Smooth muscle cell (in vitro differentiated cells): ENCODE data around the gene CEMIP2. TPM values are rescaled to one million over a fixed set of nuclear protein-coding genes. Genes with fewer than 3 reads are reported as not detected.

Experiments
- DNase-seq: peaks from one replicate; lab custom pipeline; 2025; ENCODE audit not compliant: unreplicated experiment; lab: John Stamatoyannopoulos, UW
- H2AFZ ChIP-seq: fragments of 200-600 bp; sonication (generic); 2 replicates; pipeline ENCODE4 v1.6.0; 2016; ENCODE audit warnings: antibody characterized with exemption, low read depth, mild to moderate bottlenecking
- H3F3A ChIP-seq: fragments of 200-600 bp; sonication (generic); 2 replicates; pipeline ENCODE4 v1.6.0; 2017; ENCODE audit warnings: antibody characterized with exemption, low read depth
- H3K27ac ChIP-seq: fragments of 200-600 bp; sonication (generic); 2 replicates; pipeline ENCODE4 v1.5.1; 2016; ENCODE audit warnings: low read depth, mild to moderate bottlenecking
- H3K27me3 ChIP-seq: fragments of 200-600 bp; sonication (generic); 2 replicates; pipeline ENCODE4 v1.6.1; 2016; ENCODE audit warnings: low read depth, mild to moderate bottlenecking
- H3K36me3 ChIP-seq: fragments of 200-600 bp; sonication (generic); 2 replicates; pipeline ENCODE4 v1.5.1; 2016; ENCODE audit warnings: low read depth
- H3K4me1 ChIP-seq: fragments of 200-600 bp; sonication (generic); 2 replicates; pipeline ENCODE4 v1.5.1; 2016; ENCODE audit warnings: low read depth
- H3K4me2 ChIP-seq: fragments of 200-600 bp; sonication (generic); 2 replicates; pipeline ENCODE4 v1.6.0; 2016; ENCODE audit warnings: mild to moderate bottlenecking
- H3K4me3 ChIP-seq: fragments of 200-600 bp; sonication (generic); 2 replicates; pipeline ENCODE4 v1.5.1; 2016; ENCODE audit warnings: mild to moderate bottlenecking
- H3K79me2 ChIP-seq: fragments of 200-600 bp; sonication (generic); 2 replicates; pipeline ENCODE4 v1.6.0; 2016; ENCODE audit warnings: low read depth, mild to moderate bottlenecking
- H3K9ac ChIP-seq: fragments of 200-600 bp; sonication (generic); 2 replicates; pipeline ENCODE4 v1.6.0; 2016; ENCODE audit warnings: low read depth
- H3K9me3 ChIP-seq: fragments of 200-600 bp; sonication (generic); replicated peaks from 2 replicates; pipeline ENCODE4 v1.5.1; 2016; ENCODE audit warnings: low read depth
- H4K20me1 ChIP-seq: fragments of 200-600 bp; sonication (generic); 2 replicates; pipeline ENCODE4 v1.6.0; 2016; ENCODE audit warnings: low read depth
- WGBS: methylation state at CpG from one replicate; pipeline ENCODE4 v1.1.7; 2016; ENCODE audit warnings: low lambda C conversion rate; 5-methylcytosine and 5-hydroxymethylcytosine counted together
- polyA plus RNA-seq: library from polyadenylated mRNA; unstranded; fragments of >200 nt; fragmentation: Nextera tagmentation; extraction: Ambion mirVana; gene quantifications from 2 replicates; pipeline ENCODE4 v1.2.1, GENCODE V29; 2016
- total RNA-seq: library from RNA; depleted of rRNA; stranded (reverse); fragments of >200 nt; gene quantifications from 2 replicates; pipeline ENCODE4 v1.2.3, GENCODE V29; 2014
- TF ChIP-seq, protein P1 (sequence below): fragments of 200-600 bp; sonication (generic); IDR thresholded peaks from 2 replicates; pipeline ENCODE4 v1.5.1; 2017; ENCODE audit warnings: borderline replicate concordance, mild to moderate bottlenecking, antibody characterized with exemption; ENCODE audit not compliant: insufficient read depth, poor library complexity, severe bottlenecking

CEMIP2 gene
- total and polyA plus RNA-seq, 2 experiments from 2014 or later: 46.1 to 103 TPM

- Histone ChIP-seq H3K27me3 (no peaks in the 10 kb centered on the region), H3F3A (peaks cover 5% of the 10 kb centered on the region), H2AFZ (no peak overlapping the region), H3K9me3 (no peaks in the 10 kb centered on the region), H3K27ac (no peak overlapping the region), H3K9ac (no peak overlapping the region), H3K4me3 (no peak overlapping the region), H3K36me3 (no peaks in the 10 kb centered on the region), H4K20me1 (no peaks in the 10 kb centered on the region), H3K4me2 (no peak overlapping the region), H3K79me2 (no peaks in the 10 kb centered on the region), H3K4me1 (no peaks in the 10 kb centered on the region)
- TF ChIP-seq, protein P1, sequence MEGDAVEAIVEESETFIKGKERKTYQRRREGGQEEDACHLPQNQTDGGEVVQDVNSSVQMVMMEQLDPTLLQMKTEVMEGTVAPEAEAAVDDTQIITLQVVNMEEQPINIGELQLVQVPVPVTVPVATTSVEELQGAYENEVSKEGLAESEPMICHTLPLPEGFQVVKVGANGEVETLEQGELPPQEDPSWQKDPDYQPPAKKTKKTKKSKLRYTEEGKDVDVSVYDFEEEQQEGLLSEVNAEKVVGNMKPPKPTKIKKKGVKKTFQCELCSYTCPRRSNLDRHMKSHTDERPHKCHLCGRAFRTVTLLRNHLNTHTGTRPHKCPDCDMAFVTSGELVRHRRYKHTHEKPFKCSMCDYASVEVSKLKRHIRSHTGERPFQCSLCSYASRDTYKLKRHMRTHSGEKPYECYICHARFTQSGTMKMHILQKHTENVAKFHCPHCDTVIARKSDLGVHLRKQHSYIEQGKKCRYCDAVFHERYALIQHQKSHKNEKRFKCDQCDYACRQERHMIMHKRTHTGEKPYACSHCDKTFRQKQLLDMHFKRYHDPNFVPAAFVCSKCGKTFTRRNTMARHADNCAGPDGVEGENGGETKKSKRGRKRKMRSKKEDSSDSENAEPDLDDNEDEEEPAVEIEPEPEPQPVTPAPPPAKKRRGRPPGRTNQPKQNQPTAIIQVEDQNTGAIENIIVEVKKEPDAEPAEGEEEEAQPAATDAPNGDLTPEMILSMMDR: no peak
- WGBS: 94% methylated on average over 1 of the region's 1 CpG
- DNase-seq: no peak
These were observed 22.0 kb upstream of the CEMIP2 start for GRCh38 chr9:71790296-71790695.

- TF ChIP-seq, protein P1: no peak
- Histone ChIP-seq H3K9me3 (no peaks in the 10 kb centered on the region), H3K27ac (no peak overlapping the region), H3K4me3 (no peak overlapping the region), H3K27me3 (no peaks in the 10 kb centered on the region), H3K4me2 (no peak overlapping the region), H3K79me2 (no peaks in the 10 kb centered on the region), H3K4me1 (no peaks in the 10 kb centered on the region), H2AFZ (no peak overlapping the region), H3K9ac (no peak overlapping the region), H4K20me1 (no peaks in the 10 kb centered on the region), H3F3A (no peaks in the 10 kb centered on the region), H3K36me3 (no peaks in the 10 kb centered on the region)
- no peak for DNase-seq
- 56% methylated on average over 9 of the region's 9 CpGs for WGBS
These were observed 14.8 kb upstream of the CEMIP2 start for GRCh38 chr9:71783120-71783523.

GRCh38 chr9:71781391-71781790 lies 13.1 kb upstream of the CEMIP2 start:
- Histone ChIP-seq H3K79me2 (no peaks in the 10 kb centered on the region), H3K4me1 (no peaks in the 10 kb centered on the region), H3K4me2 (no peak overlapping the region), H2AFZ (no peak overlapping the region), H3K36me3 (no peaks in the 10 kb centered on the region), H3K27ac (no peak overlapping the region), H4K20me1 (no peaks in the 10 kb centered on the region), H3F3A (no peaks in the 10 kb centered on the region), H3K9me3 (no peaks in the 10 kb centered on the region), H3K4me3 (no peak overlapping the region), H3K9ac (no peak overlapping the region), H3K27me3 (no peaks in the 10 kb centered on the region)
- TF ChIP-seq, protein P1: no peak
- DNase-seq: no peak

DNA sequence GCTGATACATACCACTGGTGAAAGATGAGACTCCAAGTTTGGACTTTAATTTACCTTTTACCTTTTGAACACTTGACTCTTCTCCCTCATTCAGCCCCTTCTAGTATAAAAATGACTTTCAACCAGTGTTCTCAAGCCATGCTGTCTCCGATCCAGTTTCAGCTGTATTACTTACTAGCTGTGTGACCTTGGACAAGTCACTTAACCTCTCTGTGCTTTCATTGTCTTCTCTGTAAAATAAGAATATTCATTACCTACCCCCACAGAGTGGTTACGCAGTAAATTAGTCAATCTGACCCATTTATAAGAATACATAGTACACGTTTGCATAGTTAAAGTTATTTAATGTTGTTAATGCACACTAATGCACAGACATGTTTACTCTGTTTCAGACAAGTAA lies 12.6 kb upstream of the CEMIP2 start:
- 90% methylated on average over 3 of the region's 3 CpGs for WGBS
- H4K20me1 ChIP-seq: no peaks in the 10 kb centered on the region
- TF ChIP-seq, protein P1: no peak

More for the DNA sequence above, 12.6 kb upstream of the CEMIP2 start:
- no peak overlapping the region for H2AFZ ChIP-seq
- H3K4me3 ChIP-seq: no peak overlapping the region
- H3K9ac ChIP-seq: no peak overlapping the region
- DNase-seq: no peak
- H3K4me1 ChIP-seq: no peaks in the 10 kb centered on the region
- H3K36me3 ChIP-seq: no peaks in the 10 kb centered on the region
- no peak overlapping the region for H3K4me2 ChIP-seq
- no peaks in the 10 kb centered on the region for H3K79me2 ChIP-seq
- no peaks in the 10 kb centered on the region for H3F3A ChIP-seq
- H3K27me3 ChIP-seq: no peaks in the 10 kb centered on the region
- no peaks in the 10 kb centered on the region for H3K9me3 ChIP-seq
- H3K27ac ChIP-seq: no peak overlapping the region
